Right lobe of liver (tissue), 4 donors: ENCODE data around the gene DPYD.

Source experiments
- POLR2A ChIP-seq: fragments of 450-650 bp; IDR thresholded peaks from one replicate; pipeline ENCODE4 v1.6.1; 2017; ENCODE audit warnings: antibody characterized with exemption, mild to moderate bottlenecking
- TF ChIP-seq, protein P1 (sequence below), 4 donors: fragments of 200-600 bp in 3 of 4; fragments of 450-650 bp in 1 of 4; IDR thresholded peaks; one replicate each; pipeline versions ENCODE4 v1.5.1 to v1.8.0; 2016 to 2022; ENCODE audit warnings: antibody characterized with exemption in 4 of 4, mild to moderate bottlenecking in 2 of 4
- donor health status: DM: no; HTN: no; CAD: no.
- donor health status: DM: no; HTN: no; CAD: no.
- donor health status: DM: no; HTN: yes; CAD: no.

DNA sequence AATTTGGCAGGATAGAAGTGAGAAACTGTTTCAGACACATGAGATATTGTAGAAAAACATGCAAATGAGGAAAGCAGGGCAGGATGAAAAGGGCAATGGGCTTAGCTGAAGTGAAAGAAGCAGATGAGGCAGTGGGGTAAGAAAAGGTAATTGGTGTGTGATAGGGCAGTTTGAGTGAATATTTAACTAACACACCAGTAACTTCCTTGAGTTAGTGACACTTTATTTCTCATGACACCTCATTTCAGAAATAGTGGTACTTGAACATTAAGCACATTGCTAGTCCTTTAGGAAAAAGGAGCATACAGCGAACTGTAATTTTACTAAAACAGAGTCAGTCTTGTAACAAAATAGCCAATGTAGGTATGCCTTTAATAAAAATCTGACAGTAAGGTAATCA, 415.0 kb downstream of the DPYD start:
- TF ChIP-seq, protein P1, sequence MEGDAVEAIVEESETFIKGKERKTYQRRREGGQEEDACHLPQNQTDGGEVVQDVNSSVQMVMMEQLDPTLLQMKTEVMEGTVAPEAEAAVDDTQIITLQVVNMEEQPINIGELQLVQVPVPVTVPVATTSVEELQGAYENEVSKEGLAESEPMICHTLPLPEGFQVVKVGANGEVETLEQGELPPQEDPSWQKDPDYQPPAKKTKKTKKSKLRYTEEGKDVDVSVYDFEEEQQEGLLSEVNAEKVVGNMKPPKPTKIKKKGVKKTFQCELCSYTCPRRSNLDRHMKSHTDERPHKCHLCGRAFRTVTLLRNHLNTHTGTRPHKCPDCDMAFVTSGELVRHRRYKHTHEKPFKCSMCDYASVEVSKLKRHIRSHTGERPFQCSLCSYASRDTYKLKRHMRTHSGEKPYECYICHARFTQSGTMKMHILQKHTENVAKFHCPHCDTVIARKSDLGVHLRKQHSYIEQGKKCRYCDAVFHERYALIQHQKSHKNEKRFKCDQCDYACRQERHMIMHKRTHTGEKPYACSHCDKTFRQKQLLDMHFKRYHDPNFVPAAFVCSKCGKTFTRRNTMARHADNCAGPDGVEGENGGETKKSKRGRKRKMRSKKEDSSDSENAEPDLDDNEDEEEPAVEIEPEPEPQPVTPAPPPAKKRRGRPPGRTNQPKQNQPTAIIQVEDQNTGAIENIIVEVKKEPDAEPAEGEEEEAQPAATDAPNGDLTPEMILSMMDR (IDR thresholded peaks at IDR 0.05): no peak
- no peak for TF ChIP-seq POLR2A
